HL-60/S4 (cell line): ENCODE results near the gene MYLK4.

ENCODE experiments used
- in situ Hi-C: fragments of 300-500 bp; cut with MboI; formaldehyde crosslinking; loops from 2 replicates; pipeline ENCODE4 v1.14.3; 2022; ENCODE audit warnings: low sequenced_read_pairs

The MYLK4 gene

DNA sequence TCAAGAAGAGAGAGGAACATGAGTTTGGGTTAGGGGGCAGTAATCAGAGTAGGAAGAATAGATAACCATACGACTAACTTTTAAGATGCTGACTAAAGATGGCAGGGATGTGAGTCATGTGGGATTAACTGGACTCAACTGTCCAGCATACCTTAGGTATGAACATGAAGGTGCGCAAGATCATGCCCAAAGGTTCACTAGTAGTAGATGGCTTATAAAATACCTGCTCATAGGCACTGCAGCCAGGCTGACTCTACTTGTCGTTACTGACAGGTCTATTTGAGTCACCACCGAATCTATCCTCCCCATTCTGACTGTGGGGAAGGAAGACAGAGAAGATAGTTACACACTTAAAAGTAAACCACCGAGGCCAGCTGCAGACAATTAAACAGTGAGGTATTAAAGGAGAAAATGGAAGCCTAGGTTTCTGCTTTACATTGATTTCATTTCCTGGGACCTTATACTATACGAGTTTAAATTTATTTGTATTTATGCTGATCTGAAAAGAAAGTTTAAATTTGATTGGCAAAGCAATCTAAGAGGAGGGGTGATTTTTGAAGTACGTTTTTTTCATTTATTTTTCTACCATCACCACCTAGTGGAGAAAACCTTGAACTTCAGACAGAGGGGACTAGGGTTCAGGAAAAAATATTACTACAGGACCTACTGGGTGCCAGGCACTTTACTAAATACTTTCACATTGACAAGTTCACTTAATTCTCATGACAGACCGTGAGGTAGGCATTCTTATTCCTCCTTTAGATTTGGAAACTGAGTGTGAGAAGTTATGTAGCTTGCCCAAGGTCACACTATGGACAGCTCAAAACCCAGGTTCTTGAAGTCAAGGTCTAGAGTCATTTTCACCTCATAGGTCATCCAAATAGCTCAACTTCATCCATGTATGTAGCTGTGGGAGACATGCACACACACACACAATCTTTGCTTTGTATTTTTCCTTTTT is 10.4 kb upstream of the MYLK4 start:
- in situ Hi-C loops, result no loop called here

DNA sequence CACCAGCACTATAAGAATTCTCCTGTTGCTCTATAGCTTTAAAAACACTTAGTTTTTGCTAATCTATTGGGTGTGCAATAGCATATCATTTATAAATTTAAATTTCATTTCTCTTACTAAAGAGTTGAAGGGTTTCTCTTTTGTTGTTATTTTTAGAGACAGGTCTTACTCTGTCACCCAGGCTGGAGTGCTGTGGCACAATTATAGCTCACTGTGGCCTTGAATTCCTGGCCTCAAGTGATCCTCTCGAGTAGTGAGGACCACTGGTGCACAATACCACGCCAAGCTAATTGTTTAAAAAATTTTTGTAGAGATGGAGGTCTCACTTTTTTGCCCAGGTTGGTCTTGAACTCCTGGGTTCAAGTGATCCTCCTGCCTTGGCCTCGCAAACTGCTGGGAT is 8.3 kb upstream of the MYLK4 start:
- in situ Hi-C loops, result no loop called here

DNA sequence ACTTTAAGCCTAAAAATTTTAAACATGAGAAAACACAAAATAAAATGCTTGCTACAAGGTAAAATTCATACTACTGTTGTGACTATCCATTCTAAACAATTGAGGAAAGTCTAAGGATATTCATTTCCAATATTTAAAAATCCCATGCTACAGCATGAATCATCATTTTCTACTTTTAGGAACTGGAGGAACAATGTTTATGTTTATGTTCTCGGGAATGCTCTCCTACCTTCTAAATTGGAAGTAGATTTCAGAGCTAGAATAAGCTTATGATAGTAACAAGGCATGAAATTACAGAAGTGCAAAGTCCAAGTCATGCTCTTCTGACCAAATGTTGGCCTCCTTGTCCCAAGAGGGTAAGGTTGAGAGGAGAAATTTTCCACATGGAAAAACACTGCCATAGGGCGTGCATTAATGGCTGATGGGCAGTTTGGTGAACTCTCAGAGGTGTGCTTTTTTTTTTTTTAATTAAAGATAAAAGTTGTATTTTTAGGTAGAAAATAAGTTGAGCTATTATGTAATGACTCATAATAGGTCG is 6.0 kb upstream of the MYLK4 start:
- in situ Hi-C loops, result no loop called here

DNA sequence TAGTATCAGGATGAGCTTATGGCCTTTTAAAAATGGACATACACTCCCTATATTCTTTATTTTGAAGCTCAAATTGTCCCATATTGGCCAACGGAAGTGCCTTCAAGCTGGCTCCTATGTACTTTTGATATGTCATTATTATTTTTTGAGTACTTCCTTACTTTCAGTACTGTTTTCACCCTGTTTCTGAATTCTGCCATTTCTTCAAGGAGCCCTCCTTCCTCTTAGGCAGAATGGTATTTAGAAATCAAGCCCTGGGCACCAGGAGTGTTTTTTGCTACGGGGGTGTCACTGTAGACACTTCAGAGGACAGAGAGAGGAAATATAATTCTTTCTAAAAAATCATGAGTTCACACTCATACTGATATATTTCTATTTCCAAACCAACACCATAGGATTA is 5.5 kb upstream of the MYLK4 start:
- in situ Hi-C loops, result no loop called here

DNA sequence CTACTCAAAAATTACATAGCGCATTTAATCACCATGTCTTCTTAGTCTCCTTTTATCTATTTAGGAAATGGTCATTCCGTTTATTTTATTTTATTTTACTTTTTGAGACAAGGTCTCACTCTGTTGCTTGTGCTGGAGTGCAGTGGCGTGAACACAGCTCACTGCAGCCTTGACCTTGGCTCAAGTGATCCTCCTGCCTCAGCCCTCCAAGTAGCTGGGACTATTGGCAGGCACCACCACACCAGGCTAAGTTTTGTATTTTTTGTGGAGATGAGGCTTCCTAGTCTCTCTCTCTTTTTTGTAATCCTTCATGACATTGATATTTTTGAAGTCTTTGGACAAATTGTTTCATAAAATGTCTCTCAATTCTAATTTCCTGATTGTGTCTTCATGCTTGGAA is 4.7 kb upstream of the MYLK4 start:
- in situ Hi-C loops, result no loop called here

DNA sequence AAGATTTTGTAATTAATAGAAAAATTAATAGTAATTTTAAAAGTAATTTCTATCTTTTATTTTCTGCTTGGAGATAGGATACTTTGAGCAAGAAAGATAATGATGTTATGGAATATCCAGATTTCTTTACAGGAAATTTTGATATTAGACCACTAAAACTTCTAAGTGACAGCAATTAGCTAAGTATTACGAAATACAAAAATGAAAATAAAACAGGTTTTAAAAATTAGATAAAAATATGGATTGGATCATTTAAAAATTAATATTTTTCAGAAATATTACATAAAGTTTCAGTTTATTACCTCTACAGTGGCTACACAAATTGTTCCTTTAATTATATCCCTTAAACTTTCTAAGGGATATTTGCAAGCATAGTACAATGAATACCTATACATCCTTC is 4.2 kb upstream of the MYLK4 start:
- in situ Hi-C loops, result no loop called here

DNA sequence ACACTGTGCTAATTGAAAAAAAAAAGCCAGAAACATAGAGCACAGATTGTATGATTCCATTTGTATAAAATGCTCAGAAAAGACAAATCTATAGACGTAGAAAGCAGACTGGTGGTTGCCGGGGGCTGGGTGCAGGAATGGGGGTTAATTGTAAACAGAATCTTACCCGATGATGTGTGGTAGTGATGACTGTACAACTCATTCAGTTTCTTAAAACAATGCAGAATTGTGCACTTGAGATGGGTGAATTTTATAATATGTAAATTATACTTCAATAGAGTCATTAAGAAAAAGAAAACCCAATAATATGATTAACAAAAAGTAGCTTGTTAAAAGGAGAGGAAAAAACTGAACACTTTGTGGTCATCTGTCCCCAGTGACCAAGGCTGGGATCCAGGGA is 3.7 kb upstream of the MYLK4 start:
- in situ Hi-C loops, result no loop called here

DNA sequence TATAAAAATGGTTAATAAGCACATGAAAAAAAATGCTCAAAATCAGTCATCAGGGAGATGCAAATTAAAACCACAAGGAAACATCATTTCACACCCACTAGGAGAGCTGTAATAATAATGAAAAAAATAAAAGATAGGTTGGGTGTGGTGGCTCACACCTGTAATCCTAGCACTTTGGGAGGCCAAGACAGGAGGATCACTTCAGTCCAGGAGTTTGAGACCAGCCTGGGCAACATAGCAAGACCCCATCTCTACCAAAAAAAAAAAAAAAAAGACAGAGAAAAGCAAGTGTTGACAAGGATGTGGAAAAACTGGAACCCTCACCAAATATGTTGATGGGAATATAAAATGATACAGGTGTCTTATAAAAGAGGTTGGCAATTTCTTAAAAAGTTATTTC is 3.0 kb upstream of the MYLK4 start:
- in situ Hi-C loops, result no loop called here

DNA sequence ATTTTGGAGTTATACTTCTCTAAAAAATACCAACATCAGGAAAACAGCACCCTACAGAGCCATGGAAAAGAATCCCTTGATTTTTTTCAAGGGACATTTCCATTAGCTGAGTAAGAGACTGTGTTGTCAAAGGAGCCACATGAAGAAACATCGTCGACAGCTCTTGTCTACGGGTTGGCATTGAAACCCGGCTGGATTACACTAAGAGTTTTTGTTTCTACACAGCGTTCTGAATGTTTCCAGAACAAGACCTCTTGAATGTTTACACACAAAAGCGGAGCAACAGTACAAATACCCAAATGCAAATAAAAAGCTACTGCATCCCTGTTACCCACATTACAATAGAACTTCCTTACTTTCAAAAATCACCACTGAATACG is 2.4 kb upstream of the MYLK4 start:
- in situ Hi-C loops, result no loop called here

DNA sequence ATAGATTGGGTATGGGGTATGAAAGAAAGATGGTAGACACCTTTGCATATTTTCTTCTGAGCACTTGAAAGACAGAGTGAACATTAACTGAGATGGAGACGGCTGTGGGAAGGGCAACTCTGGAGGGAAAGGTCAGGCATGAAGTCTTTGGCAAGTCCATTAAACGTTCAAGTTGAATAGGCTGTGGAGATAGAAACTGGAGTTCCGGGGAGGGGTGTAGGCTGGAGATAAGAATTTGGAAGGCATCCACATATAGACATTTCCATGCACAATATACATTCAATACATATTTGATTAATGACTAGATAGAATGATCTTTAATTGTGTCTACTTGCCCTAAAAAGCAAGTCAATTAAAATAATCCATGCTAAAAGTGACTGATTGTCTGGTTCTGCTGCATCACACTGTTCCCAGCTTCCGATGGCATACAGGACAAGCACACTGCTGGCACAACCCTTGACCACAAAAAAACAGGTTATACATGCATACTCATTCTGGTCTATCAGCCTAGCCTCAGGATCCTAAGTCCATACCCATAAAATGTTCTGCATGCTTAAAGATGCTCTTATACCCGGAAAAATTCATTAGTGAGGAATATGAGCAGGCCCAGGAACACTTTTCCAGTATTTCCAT is 1.9 kb upstream of the MYLK4 start:
- in situ Hi-C loops, result no loop called here

DNA sequence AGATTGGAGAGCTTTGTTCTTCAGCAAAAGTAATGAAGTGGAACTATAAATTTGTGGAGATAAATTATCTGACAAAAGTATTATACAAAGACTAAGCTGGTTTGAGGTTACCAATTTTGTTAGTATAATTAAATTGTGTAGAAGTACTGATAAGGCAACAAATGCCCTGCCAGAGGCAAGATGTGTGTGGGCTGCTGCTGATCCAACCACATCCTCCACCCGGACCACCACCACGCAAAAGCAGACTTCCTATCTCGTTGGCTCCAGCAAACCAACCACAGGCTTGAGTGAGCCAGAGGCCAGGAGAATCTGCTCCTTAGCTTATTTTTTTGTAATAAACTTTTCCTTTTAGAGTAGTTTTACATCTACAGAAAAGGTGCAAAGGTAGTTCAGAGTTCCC is 1.1 kb upstream of the MYLK4 start:
- in situ Hi-C loops, result no loop called here

DNA sequence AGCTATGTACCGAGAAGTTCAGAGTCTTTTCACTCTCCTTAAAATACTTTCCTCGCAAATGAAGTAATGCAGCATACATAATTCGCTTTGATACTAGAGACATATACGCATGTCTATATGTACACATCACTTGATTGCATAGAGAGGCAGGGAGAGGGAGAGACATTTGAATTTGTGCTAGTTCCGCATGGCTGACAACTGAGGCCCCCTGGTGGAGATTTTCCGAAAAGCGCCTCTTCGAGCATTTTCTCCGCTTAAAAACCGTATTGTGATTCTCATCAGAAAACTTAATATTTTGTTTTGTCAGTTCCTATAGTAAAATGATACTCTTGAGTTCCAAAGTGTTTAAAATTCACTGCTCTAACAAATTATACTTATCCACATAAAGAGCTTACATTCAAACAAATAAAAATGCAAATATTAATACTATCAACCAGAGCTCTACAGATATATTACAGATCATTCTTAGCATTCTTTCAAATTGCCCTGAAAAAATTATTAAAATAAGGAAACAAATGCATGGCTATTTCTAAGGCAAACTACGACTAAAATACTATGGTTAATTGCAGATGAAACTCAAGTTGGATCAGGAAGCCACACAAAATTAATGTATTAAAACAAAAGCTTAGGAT is 637 bp downstream of the MYLK4 start:
- in situ Hi-C loops, result no loop called here

DNA sequence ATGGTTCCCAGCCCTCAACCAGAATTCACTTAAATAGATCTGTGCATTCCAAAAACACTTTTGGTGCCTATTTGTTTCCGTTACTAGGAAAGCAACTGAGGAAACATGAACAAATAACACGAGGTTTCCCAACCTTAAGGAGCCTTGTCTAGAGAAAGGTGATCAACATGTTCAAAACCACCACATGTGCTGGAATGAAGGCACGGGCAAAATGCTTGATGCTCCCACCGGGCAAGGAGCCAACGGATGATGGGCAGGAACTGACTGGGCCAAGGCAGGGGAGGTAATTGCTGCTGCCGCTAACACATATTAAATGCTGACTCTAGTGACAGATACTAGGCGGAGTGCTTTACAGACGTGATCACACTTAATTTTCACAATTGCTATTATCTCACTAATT is 2.5 kb downstream of the MYLK4 start:
- in situ Hi-C loops, result no loop called here

DNA sequence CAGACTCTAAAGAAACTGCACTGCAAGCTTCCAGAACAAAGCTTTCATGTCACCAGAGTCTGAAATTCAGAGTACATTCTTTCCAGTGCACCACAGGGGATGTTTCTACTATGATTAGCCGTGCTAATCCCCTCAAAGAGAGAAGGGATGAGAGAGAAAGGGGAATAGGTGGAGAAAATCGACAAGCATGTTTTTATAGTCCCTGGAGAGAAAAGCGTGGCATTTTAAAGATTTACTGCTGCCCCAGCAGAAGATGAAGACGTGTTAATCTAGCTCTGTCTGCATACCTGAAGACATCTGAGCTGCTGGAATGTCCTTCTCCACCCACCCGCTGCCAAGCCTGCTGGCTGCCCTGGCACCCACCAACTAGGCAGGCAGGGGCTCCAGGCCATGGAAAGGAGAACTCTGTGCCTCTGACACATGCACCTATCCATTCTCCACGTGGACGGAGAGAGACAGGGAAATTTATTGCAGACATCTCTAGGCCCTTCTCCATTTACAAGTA is 4.1 kb downstream of the MYLK4 start:
- in situ Hi-C loops, result no loop called here

DNA sequence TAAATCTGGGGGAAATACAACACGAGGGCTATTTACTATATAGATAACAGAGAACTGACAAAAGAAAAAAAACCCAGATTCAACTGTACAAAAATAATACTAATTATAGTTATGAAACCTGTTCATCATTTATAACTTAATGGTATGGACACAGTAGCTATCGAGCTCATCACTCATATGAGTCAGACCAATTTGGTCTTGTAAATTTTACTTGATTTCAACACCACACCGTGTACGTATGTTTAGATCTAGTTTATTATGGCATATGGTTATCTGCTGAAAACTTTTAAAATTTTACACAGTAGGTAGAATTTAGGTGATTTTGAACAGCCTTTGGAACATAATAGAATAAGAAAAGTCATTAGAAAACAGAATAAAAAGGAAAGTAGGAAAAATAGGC is 5.5 kb downstream of the MYLK4 start:
- in situ Hi-C loops, result no loop called here

DNA sequence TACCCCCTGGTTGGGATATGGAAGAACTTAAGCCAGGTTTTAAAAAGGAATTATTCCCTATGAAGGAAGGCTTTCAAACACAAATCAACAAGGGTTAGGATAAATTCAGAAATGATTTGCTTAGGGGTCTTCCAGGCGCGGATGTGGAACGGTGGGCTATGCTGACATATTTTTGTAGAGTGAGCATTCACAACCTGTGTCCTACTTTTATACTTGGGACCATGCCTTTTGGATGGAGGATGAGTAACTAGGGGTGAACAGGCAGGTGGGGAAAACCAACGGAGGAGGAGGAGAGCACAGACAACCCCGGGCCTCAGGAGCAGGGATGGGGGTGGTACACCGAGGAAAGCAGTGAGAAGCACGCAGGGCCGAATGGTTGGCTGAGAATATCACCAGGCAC is 5.9 kb downstream of the MYLK4 start:
- in situ Hi-C loops, result no loop called here

DNA sequence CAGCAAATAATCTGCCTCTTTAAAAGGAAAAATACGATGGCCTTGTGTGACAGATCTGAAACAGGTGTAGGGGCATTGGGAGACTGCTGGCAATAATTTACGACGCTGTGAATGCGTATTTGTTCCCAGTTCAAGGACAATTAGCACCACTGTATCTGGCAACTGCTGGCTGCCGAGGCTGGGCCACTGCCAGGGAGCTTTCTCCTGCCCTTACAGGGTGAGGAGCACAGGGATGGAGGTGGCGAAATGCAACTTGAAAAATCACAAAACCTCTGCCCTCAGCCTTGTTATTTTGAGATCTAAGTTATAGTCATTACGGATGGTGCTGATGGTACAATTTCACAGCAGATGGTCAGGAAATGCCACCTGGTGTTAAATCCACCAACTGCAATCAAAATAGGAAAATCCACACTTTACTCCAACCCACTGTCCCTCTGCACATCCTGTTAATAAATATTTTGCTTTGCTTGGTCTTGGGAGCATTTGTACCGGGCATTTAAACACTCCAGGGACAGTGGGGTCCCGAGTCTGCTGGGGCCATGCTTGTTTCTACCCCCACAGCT is 6.4 kb downstream of the MYLK4 start:
- in situ Hi-C loops, result no loop called here

DNA sequence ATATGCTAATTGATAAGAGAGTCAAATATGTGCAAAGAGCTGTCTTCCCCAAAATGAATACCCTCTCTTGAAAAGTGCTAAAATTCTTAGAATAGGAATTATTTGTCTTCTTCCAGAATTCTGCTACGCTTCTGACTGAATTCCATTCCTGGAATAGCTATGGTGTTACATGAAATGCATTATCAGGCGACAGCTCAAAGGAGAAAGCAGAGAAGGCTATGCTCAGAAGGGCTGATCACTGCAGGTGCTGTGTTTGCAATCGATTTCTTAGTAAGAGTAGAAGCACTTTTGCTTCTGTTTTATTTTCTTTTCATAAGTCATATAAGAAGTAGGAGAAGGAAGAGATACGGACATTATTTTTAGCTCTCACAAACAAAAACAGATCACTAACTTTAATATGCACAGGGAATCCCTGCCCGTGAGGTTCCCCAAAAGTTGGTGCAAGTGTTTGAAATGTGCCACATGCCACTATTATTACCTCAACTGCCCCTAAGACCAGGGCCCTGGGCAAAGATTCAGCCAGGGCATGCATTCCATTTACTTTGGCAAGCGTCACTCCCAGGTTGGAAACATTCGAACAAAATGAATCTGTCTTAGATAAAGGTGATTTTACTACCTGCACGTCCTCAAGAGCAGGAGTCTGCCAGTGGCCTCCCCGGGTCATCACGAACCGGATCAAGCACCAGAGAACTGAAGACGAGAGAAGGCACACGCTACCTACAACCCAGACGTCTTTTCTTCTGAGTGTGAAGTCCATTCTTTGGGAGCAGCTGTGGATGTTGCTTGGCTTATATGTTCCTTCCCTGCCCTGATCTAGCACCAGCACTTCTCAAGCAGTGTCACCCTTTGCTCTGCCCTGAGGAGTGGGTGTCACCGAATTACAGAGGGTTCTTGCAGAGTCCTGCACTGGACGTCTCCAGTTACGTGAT is 7.2 kb downstream of the MYLK4 start:
- in situ Hi-C loops, result no loop called here

DNA sequence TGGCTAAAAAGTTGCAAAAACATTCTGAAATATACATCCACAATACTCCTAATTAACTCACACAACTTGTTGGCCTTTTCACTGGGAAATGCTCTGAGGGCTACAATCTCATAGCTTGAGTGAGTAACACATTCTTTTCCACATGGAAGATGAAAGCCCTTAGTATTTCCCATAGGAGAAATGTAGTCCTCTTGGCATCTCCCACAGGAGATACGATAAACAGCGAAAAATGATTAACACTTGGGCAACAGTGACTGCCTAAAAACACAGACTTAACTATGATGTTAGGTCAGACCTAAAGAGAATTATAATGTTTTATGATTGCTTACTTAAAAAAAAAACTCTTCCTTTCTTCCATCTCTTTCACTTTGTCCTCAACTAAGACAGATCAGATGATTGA is 9.0 kb downstream of the MYLK4 start:
- in situ Hi-C loops, result no loop called here

DNA sequence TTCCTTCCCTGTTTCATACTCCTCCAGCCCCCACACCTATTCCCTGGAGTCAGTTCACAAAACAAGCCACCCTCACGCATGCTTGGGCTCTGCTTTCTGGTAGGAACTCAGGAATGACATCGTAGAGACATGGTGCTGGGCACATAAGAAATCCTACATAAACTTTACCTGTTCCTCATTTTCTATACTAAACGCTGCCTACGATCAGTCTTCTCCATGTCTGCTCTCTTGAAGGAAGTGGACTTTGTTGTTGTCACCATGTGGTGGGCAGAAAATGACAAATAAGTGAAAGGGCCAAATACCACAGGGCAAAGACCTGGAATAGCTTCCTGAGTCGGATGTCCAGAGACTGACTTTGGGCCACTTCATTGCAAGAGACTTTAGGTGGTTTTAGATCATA is 10.1 kb downstream of the MYLK4 start:
- in situ Hi-C loops, result no loop called here
